HepG2 (cell line): ENCODE results near the gene IL17RB. TPM values are rescaled to one million over a fixed set of nuclear protein-coding genes. Genes with fewer than 3 reads are reported as not detected.

Experiments
- CHD4 ChIP-seq: fragments of 200-600 bp; sonication (generic); IDR thresholded peaks from 2 replicates; pipeline ENCODE4 v1.7.0; 2017; ENCODE audit warnings: mild to moderate bottlenecking, low read length, borderline replicate concordance
- CREM ChIP-seq, 2 experiments: sonication (generic) in 1 of 2; formaldehyde crosslinking in 1 of 2; IDR thresholded peaks; 2 replicates each; pipeline versions ENCODE4 v1.4.0 to v1.6.1; 2016 to 2020; ENCODE audit warnings: antibody characterized with exemption in 1 of 2, mild to moderate bottlenecking in 1 of 2, missing genetic modification reagents in 1 of 2
- FOXM1 ChIP-seq: sonication (generic); formaldehyde crosslinking; IDR thresholded peaks from 2 replicates; pipeline ENCODE4 v1.5.0; 2020; ENCODE audit warnings: missing genetic modification reagents
- JDP2 ChIP-seq: sonication (generic); formaldehyde crosslinking; IDR thresholded peaks from 2 replicates; pipeline ENCODE4 v1.8.1; 2022; ENCODE audit warnings: missing genetic modification reagents, borderline replicate concordance
- MATR3 ChIP-seq: sonication (generic); formaldehyde crosslinking; IDR thresholded peaks from 2 replicates; pipeline ENCODE4 v1.4.0; 2020; ENCODE audit warnings: missing genetic modification reagents
- MAX ChIP-seq: IDR thresholded peaks from 2 replicates; pipeline ENCODE4 v1.6.1; 2012; ENCODE audit warnings: inconsistent platforms
- MBD4 ChIP-seq: IDR thresholded peaks from 2 replicates; pipeline ENCODE4 v1.6.1; 2012; ENCODE audit warnings: low read length, inconsistent platforms, borderline replicate concordance
- MEF2D ChIP-seq: sonication (generic); formaldehyde crosslinking; IDR thresholded peaks from 2 replicates; pipeline ENCODE4 v1.5.1; 2020; ENCODE audit warnings: mild to moderate bottlenecking, missing genetic modification reagents
- PREB ChIP-seq: sonication (generic); formaldehyde crosslinking; IDR thresholded peaks from 2 replicates; pipeline ENCODE4 v1.4.0; 2020; ENCODE audit warnings: missing genetic modification reagents
- RARA ChIP-seq: IDR thresholded peaks from 2 replicates; pipeline ENCODE4 v1.6.1; 2016; ENCODE audit warnings: missing genetic modification reagents, missing compliant biosample characterization
- RERE ChIP-seq: IDR thresholded peaks from 2 replicates; pipeline ENCODE4 v1.6.1; 2016; ENCODE audit warnings: low read depth, missing genetic modification reagents, missing compliant biosample characterization
- SAFB2 ChIP-seq: sonication (generic); formaldehyde crosslinking; IDR thresholded peaks from 2 replicates; pipeline ENCODE4 v1.5.1; 2020; ENCODE audit warnings: missing genetic modification reagents, low read depth, mild to moderate bottlenecking, borderline replicate concordance
- ZGPAT ChIP-seq: IDR thresholded peaks from 2 replicates; pipeline ENCODE4 v1.6.1; 2016; ENCODE audit warnings: mild to moderate bottlenecking
- ZNF101 ChIP-seq: sonication (generic); formaldehyde crosslinking; IDR thresholded peaks from 2 replicates; pipeline ENCODE4 v1.4.0; 2020; ENCODE audit warnings: mild to moderate bottlenecking, low read depth, missing genetic modification reagents, borderline replicate concordance
- ZNF512B ChIP-seq: sonication (generic); formaldehyde crosslinking; IDR thresholded peaks from 2 replicates; pipeline ENCODE4 v1.5.1; 2020; ENCODE audit warnings: missing genetic modification reagents, mild to moderate bottlenecking, borderline replicate concordance
- ZNF709 ChIP-seq: sonication (generic); formaldehyde crosslinking; IDR thresholded peaks from 2 replicates; pipeline ENCODE4 v1.5.0; 2020; ENCODE audit warnings: mild to moderate bottlenecking, missing genetic modification reagents
- polyA plus RNA-seq, 8 experiments: library from polyadenylated mRNA; depleted of rRNA in 3 of 8; stranded (reverse) in 7 of 8; unstranded in 1 of 8; fragments of >200 nt; fragmentation: Illumina TruSeq in 4 of 8; extraction: Trizol in 4 of 8; gene quantifications; 2 replicates each; pipeline versions ENCODE4 v1.2.1 to v1.2.3, GENCODE V29; 2011 to 2016; ENCODE audit warnings: low read depth in 4 of 8, missing spikeins in 1 of 8, mixed read lengths in 1 of 8; ENCODE audit not compliant: insufficient read depth in 1 of 8
- total RNA-seq, 5 experiments: library from RNA; depleted of rRNA; stranded (reverse); fragments of >200 nt; fragmentation: Illumina TruSeq; extraction: Trizol; gene quantifications; 2 replicates each; pipeline ENCODE4 v1.2.3, GENCODE V29; 2016; ENCODE audit warnings: low read depth in 1 of 5

Gene IL17RB
- total and polyA plus RNA-seq, 2 of the 13 experiments (the other 11 are each of a cell fraction or from before 2014, with no cell fraction given) = 130 to 190 TPM

GRCh38 chr3:53844262-53845102, 1.9 kb upstream of the IL17RB start (continued):
- TF ChIP-seq PREB (CRISPR knock-in tag) = no peak
- TF ChIP-seq ZNF101 (CRISPR knock-in tag) = no peak
- no peak for TF ChIP-seq MATR3
- no peak for TF ChIP-seq ZNF709 (CRISPR knock-in tag)
- TF ChIP-seq CHD4 = no peak
- TF ChIP-seq SAFB2 (CRISPR knock-in tag) = no peak
- TF ChIP-seq JDP2 (CRISPR knock-in tag) = no peak
- peak; percentile 53 for TF ChIP-seq MAX
- TF ChIP-seq MBD4 = no peak
- no peak for TF ChIP-seq RERE (CRISPR knock-in tag)
- TF ChIP-seq ZNF512B (CRISPR knock-in tag) = 0 out of 2 replicates have a peak, but pooled peaks have one; percentile 25
- TF ChIP-seq RARA = peak; percentile 55
- TF ChIP-seq CREM (IDR thresholded peaks at IDR 0.05) = peak; percentile 24; the same call in 1 of the 2 replicates
- TF ChIP-seq CREM (CRISPR knock-in tag; IDR thresholded peaks at IDR 0.05) = no peak
- TF ChIP-seq MEF2D = no peak; the same call in 1 of the 2 replicates
- no peak for TF ChIP-seq FOXM1 (CRISPR knock-in tag)
- peak; percentile 76 for TF ChIP-seq ZGPAT
